ENCODE data around the gene PLCE1.
"Not testable (repeated sequence)": the region's sequence is repeated elsewhere in the genome, so short reads cannot be mapped to it uniquely, and the experiment has no call there.

PLCE1 gene

DNA sequence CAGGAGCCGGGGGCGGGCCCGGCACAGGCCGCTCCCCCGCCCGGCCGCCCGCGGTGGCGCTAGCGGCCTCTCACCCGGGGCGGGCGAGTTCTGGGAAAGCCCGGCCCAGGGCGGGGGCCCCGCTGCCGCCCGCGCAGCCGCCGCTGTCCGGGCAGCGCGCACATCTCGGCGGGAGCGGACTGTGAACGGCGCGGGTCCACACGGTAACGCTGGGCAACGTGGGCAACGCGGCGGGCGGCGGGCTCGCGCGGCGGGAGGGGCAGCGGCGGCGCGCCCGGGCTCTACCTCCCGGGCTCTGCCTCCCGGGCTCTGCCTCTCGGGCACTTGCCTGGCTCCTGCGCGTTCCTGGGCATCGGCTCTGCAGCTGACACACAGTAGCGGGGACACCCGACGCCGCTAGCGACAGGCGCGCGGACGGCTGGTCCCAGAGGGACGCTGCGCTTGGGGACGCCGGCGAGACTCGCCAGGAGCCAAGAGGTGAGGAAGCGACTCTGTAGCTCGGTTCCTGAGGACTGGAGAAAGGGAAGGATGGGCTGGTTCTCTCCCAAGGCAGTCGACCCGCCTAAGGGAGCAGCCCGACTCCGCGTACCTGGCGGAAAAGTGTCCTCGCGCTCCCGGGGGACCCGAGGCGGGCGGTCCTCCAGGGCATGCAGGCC lies at the start of gene PLCE1:
Gene PLCE1, plus strand, starts transcription at position 150 of the 656 bp plus-strand sequence. CDS start 37,116 bp downstream, outside the sequence.
- no peaks in the 10 kb centered on the region for H3K27me3 ChIP-seq (ENCODE audit: insufficient read depth, low read length)
- H3K36me3 ChIP-seq (ENCODE audit: insufficient read depth, low read length): no peaks in the 10 kb centered on the region
- peak within 1 kb of the TSS; percentile 93 for H2AFZ ChIP-seq (ENCODE audit: low read length, unreplicated experiment)
- peaks cover 7% of the 10 kb centered on the region for H3K79me2 ChIP-seq (ENCODE audit: control insufficient read depth, insufficient read depth, low read length, unreplicated experiment)
- peak within 1 kb of the TSS; percentile 98 for H3K4me3 ChIP-seq (ENCODE audit: low read depth, low read length)
- H3K4me1 ChIP-seq (ENCODE audit: control insufficient read depth, insufficient read depth, low read length, unreplicated experiment): peaks cover 44% of the 10 kb centered on the region
- no peak within 1 kb of the TSS for H3K27ac ChIP-seq (ENCODE audit: low read depth, low read length)

DNA sequence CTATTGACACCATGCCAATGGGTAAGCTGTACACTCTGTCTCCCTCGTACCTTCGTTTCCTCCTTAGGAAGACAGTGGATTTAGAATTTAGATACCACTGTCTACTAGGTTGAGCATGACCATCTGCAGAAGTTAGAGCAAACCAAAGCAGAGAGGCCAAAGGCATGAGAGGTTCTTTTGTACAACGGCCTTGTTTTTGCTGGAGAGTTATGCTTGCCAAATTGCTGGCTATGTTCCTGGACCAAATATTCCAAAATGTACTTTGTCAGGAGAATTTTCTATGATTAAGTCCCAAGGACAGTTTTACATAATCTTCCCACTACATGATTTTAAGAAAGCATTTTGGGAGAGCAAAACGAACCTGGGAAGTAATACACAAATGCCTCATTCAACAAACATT lies 47.9 kb upstream of the PLCE1 start:
- H3K27me3 ChIP-seq (ENCODE audit: insufficient read depth, low read length): no peaks in the 10 kb centered on the region
- no peak overlapping the region for H3K4me3 ChIP-seq (ENCODE audit: low read depth, low read length)
- H3K79me2 ChIP-seq (ENCODE audit: control insufficient read depth, insufficient read depth, low read length, unreplicated experiment): no peaks in the 10 kb centered on the region

GRCh38 chr10:93947055-93947454 lies 46.7 kb upstream of the PLCE1 start:
- Histone ChIP-seq H3K27me3 (ENCODE audit: insufficient read depth, low read length) (no peaks in the 10 kb centered on the region), H3K79me2 (ENCODE audit: control insufficient read depth, insufficient read depth, low read length, unreplicated experiment) (no peaks in the 10 kb centered on the region), H3K4me3 (ENCODE audit: low read depth, low read length) (no peak overlapping the region), H2AFZ (ENCODE audit: low read length, unreplicated experiment) (peak overlapping the region; percentile 13), H3K27ac (ENCODE audit: low read depth, low read length) (peak overlapping the region; percentile 17), H3K36me3 (ENCODE audit: insufficient read depth, low read length) (no peaks in the 10 kb centered on the region), H3K4me1 (ENCODE audit: control insufficient read depth, insufficient read depth, low read length, unreplicated experiment) (peaks cover 12% of the 10 kb centered on the region)

More for the DNA sequence above, 47.9 kb upstream of the PLCE1 start:
- H3K36me3 ChIP-seq (ENCODE audit: insufficient read depth, low read length): no peaks in the 10 kb centered on the region
- no peak overlapping the region for H2AFZ ChIP-seq (ENCODE audit: low read length, unreplicated experiment)
- H3K27ac ChIP-seq (ENCODE audit: low read depth, low read length): no peak overlapping the region
- peaks cover 12% of the 10 kb centered on the region for H3K4me1 ChIP-seq (ENCODE audit: control insufficient read depth, insufficient read depth, low read length, unreplicated experiment)

GRCh38 chr10:93947524-93947923 lies 46.2 kb upstream of the PLCE1 start:
- H3K4me3 ChIP-seq (ENCODE audit: low read depth, low read length): no peak overlapping the region
- no peaks in the 10 kb centered on the region for H3K27me3 ChIP-seq (ENCODE audit: insufficient read depth, low read length)
- H3K36me3 ChIP-seq (ENCODE audit: insufficient read depth, low read length): no peaks in the 10 kb centered on the region
- peak overlapping the region; percentile 17 for H3K27ac ChIP-seq (ENCODE audit: low read depth, low read length)
- H3K4me1 ChIP-seq (ENCODE audit: control insufficient read depth, insufficient read depth, low read length, unreplicated experiment): peaks cover 12% of the 10 kb centered on the region
- H3K79me2 ChIP-seq (ENCODE audit: control insufficient read depth, insufficient read depth, low read length, unreplicated experiment): no peaks in the 10 kb centered on the region
- peak overlapping the region; percentile 13 for H2AFZ ChIP-seq (ENCODE audit: low read length, unreplicated experiment)

DNA sequence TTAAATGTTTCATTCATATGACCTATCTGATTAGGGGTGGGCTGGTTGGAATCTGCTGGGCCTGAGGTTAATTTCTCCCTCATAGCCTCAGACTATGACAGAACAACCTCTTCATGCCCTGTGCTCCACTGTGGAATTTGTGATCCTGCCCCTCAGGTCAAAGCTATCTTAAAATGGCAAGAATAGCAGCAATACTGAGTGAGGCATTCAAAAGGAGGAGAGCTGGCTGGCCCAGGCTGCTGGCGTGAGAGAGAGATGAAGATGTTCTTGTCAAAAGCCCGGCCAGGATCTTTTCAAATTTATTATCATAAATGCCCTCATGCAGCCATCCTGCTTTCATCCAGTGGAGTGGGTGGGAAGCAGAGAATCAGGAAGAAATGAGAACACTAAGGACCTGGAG lies 41.8 kb upstream of the PLCE1 start:
- Histone ChIP-seq H3K27ac (ENCODE audit: low read depth, low read length) (no peak overlapping the region), H2AFZ (ENCODE audit: low read length, unreplicated experiment) (no peak overlapping the region), H3K27me3 (ENCODE audit: insufficient read depth, low read length) (no peaks in the 10 kb centered on the region), H3K4me3 (ENCODE audit: low read depth, low read length) (no peak overlapping the region), H3K79me2 (ENCODE audit: control insufficient read depth, insufficient read depth, low read length, unreplicated experiment) (no peaks in the 10 kb centered on the region), H3K36me3 (ENCODE audit: insufficient read depth, low read length) (no peaks in the 10 kb centered on the region), H3K4me1 (ENCODE audit: control insufficient read depth, insufficient read depth, low read length, unreplicated experiment) (peaks cover 26% of the 10 kb centered on the region)

DNA sequence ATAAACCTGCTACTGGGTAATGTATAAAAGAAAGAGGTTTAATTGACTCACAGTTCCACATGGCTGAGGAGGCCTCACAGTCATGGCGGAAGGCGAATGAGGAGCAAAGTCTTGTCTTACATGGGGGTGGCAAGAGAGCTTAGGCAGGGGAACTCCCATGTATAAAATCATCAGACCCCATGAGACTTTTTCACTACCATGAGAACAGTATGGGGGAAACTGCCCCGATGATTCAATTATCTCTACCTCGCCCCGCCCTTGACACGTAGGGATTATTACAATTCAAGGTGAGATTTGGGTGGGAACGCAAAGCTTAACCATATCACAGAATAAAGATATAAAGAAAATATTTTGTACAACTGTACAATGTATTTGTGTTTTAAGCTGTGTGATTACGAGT lies 39.4 kb upstream of the PLCE1 start:
- H3K27ac ChIP-seq (ENCODE audit: low read depth, low read length): peak overlapping the region; percentile 63
- no peak overlapping the region for H3K4me3 ChIP-seq (ENCODE audit: low read depth, low read length)
- peaks cover 16% of the 10 kb centered on the region for H3K4me1 ChIP-seq (ENCODE audit: control insufficient read depth, insufficient read depth, low read length, unreplicated experiment)
- no peak overlapping the region for H2AFZ ChIP-seq (ENCODE audit: low read length, unreplicated experiment)
- H3K36me3 ChIP-seq (ENCODE audit: insufficient read depth, low read length): no peaks in the 10 kb centered on the region
- no peaks in the 10 kb centered on the region for H3K27me3 ChIP-seq (ENCODE audit: insufficient read depth, low read length)
- H3K79me2 ChIP-seq (ENCODE audit: control insufficient read depth, insufficient read depth, low read length, unreplicated experiment): no peaks in the 10 kb centered on the region

DNA sequence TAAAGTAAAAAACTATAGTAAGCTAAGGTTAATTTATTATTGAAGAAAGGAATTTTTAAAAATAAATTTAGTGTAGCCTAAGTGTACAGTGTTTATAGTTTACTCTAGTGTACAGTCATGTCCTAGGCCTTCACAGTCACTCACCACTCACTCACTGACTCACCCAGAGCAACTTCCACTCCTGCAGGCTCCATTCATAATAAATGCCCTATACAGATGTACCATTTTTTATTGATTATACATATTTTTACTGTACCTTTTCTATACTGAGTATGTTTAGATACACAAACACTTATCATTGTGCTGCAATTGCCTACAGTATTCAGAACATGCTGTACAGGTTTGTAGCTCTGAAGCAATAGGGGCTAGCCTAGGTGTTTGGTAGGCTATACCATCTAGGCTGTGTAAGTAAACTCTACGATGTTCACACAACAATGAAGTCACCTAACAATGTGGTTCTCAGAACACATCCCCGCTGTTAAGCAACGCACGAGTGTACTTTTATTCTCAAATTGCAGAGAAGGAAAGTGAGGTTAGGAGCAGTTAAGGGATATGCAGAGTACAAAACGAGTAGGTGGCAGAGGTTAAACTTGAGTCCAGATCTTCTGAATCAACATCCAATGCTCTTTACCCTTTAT lies 38.9 kb upstream of the PLCE1 start:
- Histone ChIP-seq H3K4me3 (ENCODE audit: low read depth, low read length) (peak overlapping the region; percentile 41; the same call in 1 of the 2 replicates), H3K36me3 (ENCODE audit: insufficient read depth, low read length) (no peaks in the 10 kb centered on the region), H3K79me2 (ENCODE audit: control insufficient read depth, insufficient read depth, low read length, unreplicated experiment) (no peaks in the 10 kb centered on the region), H3K27ac (ENCODE audit: low read depth, low read length) (peak overlapping the region; percentile 63), H3K4me1 (ENCODE audit: control insufficient read depth, insufficient read depth, low read length, unreplicated experiment) (peaks cover 16% of the 10 kb centered on the region), H2AFZ (ENCODE audit: low read length, unreplicated experiment) (no peak overlapping the region), H3K27me3 (ENCODE audit: insufficient read depth, low read length) (no peaks in the 10 kb centered on the region)

DNA sequence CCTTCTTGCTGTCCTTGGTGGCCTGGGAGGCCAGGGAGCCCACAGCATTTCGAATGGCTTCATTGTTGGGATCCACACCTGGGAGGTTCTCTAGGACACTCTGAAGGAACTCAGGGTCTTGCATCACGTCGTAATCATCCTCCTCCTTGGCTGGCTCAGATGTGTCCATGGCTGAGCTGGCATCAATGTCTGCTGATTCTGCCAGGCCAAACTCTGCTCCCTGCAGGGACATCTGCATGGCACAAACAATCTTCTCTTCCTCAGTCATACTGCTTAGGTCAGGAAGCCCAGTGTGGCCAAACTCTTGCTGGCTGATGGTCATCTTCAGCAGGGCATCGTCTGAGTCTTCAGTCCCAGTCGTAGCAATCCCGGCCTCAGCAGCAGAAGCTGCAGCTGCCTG lies 34.9 kb upstream of the PLCE1 start:
- Histone ChIP-seq H3K27ac (ENCODE audit: low read depth, low read length) (no peak overlapping the region), H2AFZ (ENCODE audit: low read length, unreplicated experiment) (no peak overlapping the region), H3K4me1 (ENCODE audit: control insufficient read depth, insufficient read depth, low read length, unreplicated experiment) (peaks cover 11% of the 10 kb centered on the region), H3K4me3 (ENCODE audit: low read depth, low read length) (no peak overlapping the region), H3K79me2 (ENCODE audit: control insufficient read depth, insufficient read depth, low read length, unreplicated experiment) (no peaks in the 10 kb centered on the region), H3K27me3 (ENCODE audit: insufficient read depth, low read length) (no peaks in the 10 kb centered on the region), H3K36me3 (ENCODE audit: insufficient read depth, low read length) (no peaks in the 10 kb centered on the region)

DNA sequence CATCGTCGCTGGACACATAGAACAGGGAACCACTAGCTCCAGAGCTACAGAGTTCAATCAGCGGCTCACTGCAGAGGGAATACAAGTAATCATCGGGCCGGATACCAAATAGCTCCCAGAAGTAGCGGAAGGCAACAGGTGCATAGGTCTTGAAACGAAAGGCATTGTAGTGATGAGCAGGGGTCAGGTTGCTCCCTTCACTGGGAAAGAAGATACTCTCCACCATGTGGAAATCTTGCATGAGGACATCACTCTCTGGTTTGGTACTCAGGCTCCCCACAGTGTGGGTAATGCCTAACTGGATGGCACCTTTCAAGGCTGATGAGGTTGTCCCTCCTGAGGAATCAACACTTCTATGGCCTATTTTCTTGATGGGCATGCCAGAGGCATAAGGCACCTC lies 32.7 kb upstream of the PLCE1 start:
- not testable (repeated sequence) for H3K79me2 ChIP-seq (ENCODE audit: control insufficient read depth, insufficient read depth, low read length, unreplicated experiment); H2AFZ ChIP-seq (ENCODE audit: low read length, unreplicated experiment); H3K36me3 ChIP-seq (ENCODE audit: insufficient read depth, low read length); H3K4me3 ChIP-seq (ENCODE audit: low read depth, low read length); H3K27ac ChIP-seq (ENCODE audit: low read depth, low read length); H3K4me1 ChIP-seq (ENCODE audit: control insufficient read depth, insufficient read depth, low read length, unreplicated experiment); H3K27me3 ChIP-seq (ENCODE audit: insufficient read depth, low read length)

DNA sequence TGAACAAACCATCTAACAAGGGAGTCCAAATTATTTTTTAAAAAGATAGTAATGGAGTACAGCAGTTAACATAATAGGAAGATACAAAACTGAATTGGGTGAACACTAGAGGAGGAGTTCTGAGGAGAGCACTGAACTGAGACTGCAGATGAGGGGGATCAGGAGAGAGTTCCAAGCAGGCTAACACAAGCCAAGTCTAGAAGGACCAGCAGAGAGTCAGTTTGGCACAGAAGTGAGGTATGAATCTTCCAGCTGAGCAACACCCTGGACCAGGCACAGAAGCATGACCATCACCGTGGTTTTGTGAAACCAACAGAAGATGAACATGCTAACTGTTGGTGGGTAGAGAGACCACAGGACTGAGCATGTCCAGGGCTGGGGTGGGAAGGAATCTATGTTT lies 30.8 kb upstream of the PLCE1 start:
- Histone ChIP-seq H3K36me3 (ENCODE audit: insufficient read depth, low read length) (no peaks in the 10 kb centered on the region), H3K27me3 (ENCODE audit: insufficient read depth, low read length) (no peaks in the 10 kb centered on the region), H3K4me3 (ENCODE audit: low read depth, low read length) (no peak overlapping the region), H3K27ac (ENCODE audit: low read depth, low read length) (no peak overlapping the region), H3K4me1 (ENCODE audit: control insufficient read depth, insufficient read depth, low read length, unreplicated experiment) (no peaks in the 10 kb centered on the region), H3K79me2 (ENCODE audit: control insufficient read depth, insufficient read depth, low read length, unreplicated experiment) (no peaks in the 10 kb centered on the region), H2AFZ (ENCODE audit: low read length, unreplicated experiment) (no peak overlapping the region)

GRCh38 chr10:93963434-93963833 lies 30.3 kb upstream of the PLCE1 start:
- H2AFZ ChIP-seq (ENCODE audit: low read length, unreplicated experiment): no peak overlapping the region
- no peak overlapping the region for H3K4me3 ChIP-seq (ENCODE audit: low read depth, low read length)
- H3K27me3 ChIP-seq (ENCODE audit: insufficient read depth, low read length): no peaks in the 10 kb centered on the region
- H3K27ac ChIP-seq (ENCODE audit: low read depth, low read length): no peak overlapping the region
- H3K79me2 ChIP-seq (ENCODE audit: control insufficient read depth, insufficient read depth, low read length, unreplicated experiment): no peaks in the 10 kb centered on the region
- no peaks in the 10 kb centered on the region for H3K4me1 ChIP-seq (ENCODE audit: control insufficient read depth, insufficient read depth, low read length, unreplicated experiment)
- H3K36me3 ChIP-seq (ENCODE audit: insufficient read depth, low read length): no peaks in the 10 kb centered on the region
